B cell (primary cell): ENCODE data around the gene NBEAL2. TPM values are rescaled to one million over a fixed set of nuclear protein-coding genes. Genes with fewer than 3 reads are reported as not detected.

Experiments
- ATAC-seq: fragments of 200-7000 bp; cut with Tn5 transposase; one replicate; pipeline ENCODE4 v1.10.0; 2021; ENCODE audit warnings: low read depth, mild to moderate bottlenecking, moderate number of reproducible peaks, moderate library complexity
- CTCF ChIA-PET: fragments of 350-600 bp; sonication (Branson Sonifier 250); formaldehyde crosslinking; loops from one replicate; lab custom pipeline; 2021; ENCODE audit warnings: antibody characterized with exemption, inconsistent platforms; lab: Charles Lee
- POLR2A ChIA-PET: fragments of 350-600 bp; sonication (Branson Sonifier 250); formaldehyde crosslinking; loops from one replicate; lab custom pipeline; 2021; ENCODE audit warnings: antibody characterized with exemption; lab: Charles Lee
- DNase-seq: peaks from one replicate; pipeline ENCODE4 v3.0.0; 2013
- H2AFZ ChIP-seq: 2 replicates; pipeline ENCODE4 v1.6.1; 2012; ENCODE audit warnings: mild to moderate bottlenecking, low read depth, low read length; ENCODE audit not compliant: insufficient read depth, poor library complexity, severe bottlenecking
- H3K27ac ChIP-seq, 2 donors: 1 replicate in 1 of 2; 2 replicates in 1 of 2; pipeline ENCODE4 v1.5.1; 2012 to 2013; ENCODE audit warnings: low read length in 2 of 2, mild to moderate bottlenecking in 2 of 2, moderate library complexity in 1 of 2
- H3K27me3 ChIP-seq, 4 experiments: fragments of 200-600 bp in 1 of 4; sonication (generic) in 1 of 4; replicated peaks in 1 of 4; 1 replicate in 2 of 4; 2 replicates in 2 of 4; pipeline versions ENCODE4 v1.6.1 to v1.7.0; 2013 to 2016; ENCODE audit warnings: low read length in 3 of 4, mild to moderate bottlenecking in 2 of 4, mixed read lengths in 1 of 4, moderate library complexity in 1 of 4; ENCODE audit not compliant: insufficient read depth in 4 of 4, control insufficient read depth in 3 of 4; ENCODE audit errors: control extremely low read depth in 1 of 4
- H3K36me3 ChIP-seq, 2 experiments: replicated peaks in 1 of 2; 1 replicate in 1 of 2; 2 replicates in 1 of 2; pipeline versions ENCODE4 v1.6.1 to v1.7.1; 2013; ENCODE audit warnings: low read length in 1 of 2; ENCODE audit not compliant: insufficient read depth in 2 of 2, control insufficient read depth in 1 of 2; ENCODE audit errors: control extremely low read depth in 1 of 2, extremely low read depth in 1 of 2
- H3K4me1 ChIP-seq, 2 donors: fragments of 200-600 bp in 1 of 2; sonication (generic) in 1 of 2; 1 replicate in 1 of 2; 2 replicates in 1 of 2; pipeline versions ENCODE4 v1.5.1 to v1.6.1; 2013 to 2017; ENCODE audit warnings: low read length in 2 of 2; ENCODE audit not compliant: control insufficient read depth in 2 of 2, insufficient read depth in 2 of 2
- H3K4me2 ChIP-seq: replicated peaks from 2 replicates; pipeline ENCODE3; 2012; ENCODE audit warnings: mild to moderate bottlenecking, low read depth, low read length; ENCODE audit not compliant: poor library complexity, severe bottlenecking
- H3K4me3 ChIP-seq, 5 experiments: fragments of 200-600 bp in 1 of 5; sonication (generic) in 1 of 5; 1 replicate in 3 of 5; 2 replicates in 2 of 5; pipeline versions ENCODE4 v1.5.1 to v1.7.0; 2011 to 2016; ENCODE audit warnings: low read length in 4 of 5, mild to moderate bottlenecking in 4 of 5, low read depth in 2 of 5, control low read depth in 1 of 5, moderate library complexity in 1 of 5; ENCODE audit not compliant: insufficient read depth in 1 of 5; ENCODE audit errors: control extremely low read depth in 1 of 5, extremely low read depth in 1 of 5
- H3K79me2 ChIP-seq: fragments of 200-600 bp; sonication (generic); one replicate; pipeline ENCODE4 v1.6.0; 2016; ENCODE audit warnings: low read length; ENCODE audit not compliant: control insufficient read depth, insufficient read depth
- H3K9ac ChIP-seq: fragments of 200-600 bp; sonication (generic); 2 replicates; pipeline ENCODE4 v1.6.1; 2017; ENCODE audit warnings: mild to moderate bottlenecking, low read length, moderate library complexity
- H3K9me3 ChIP-seq, 3 donors: one replicate each; pipeline versions ENCODE4 v1.6.1 to v1.7.1; 2013; ENCODE audit warnings: low read length in 2 of 3; ENCODE audit not compliant: control insufficient read depth in 2 of 3, insufficient read depth in 1 of 3; ENCODE audit errors: control extremely low read depth in 1 of 3
- H4K20me1 ChIP-seq: 2 replicates; pipeline ENCODE4 v1.6.0; 2012; ENCODE audit warnings: mild to moderate bottlenecking, low read length; ENCODE audit not compliant: insufficient read depth, control insufficient read depth, poor library complexity, severe bottlenecking
- H3K27ac Mint-ChIP-seq: one replicate; pipeline ENCODE4 v1.8.0; 2021; ENCODE audit warnings: mixed read lengths
- H3K27me3 Mint-ChIP-seq: one replicate; pipeline ENCODE4 v1.8.0; 2021; ENCODE audit warnings: mixed read lengths
- H3K4me1 Mint-ChIP-seq: one replicate; pipeline ENCODE4 v1.8.0; 2021; ENCODE audit warnings: mixed read lengths
- H3K4me3 Mint-ChIP-seq: one replicate; pipeline ENCODE4 v1.8.0; 2021; ENCODE audit warnings: mixed read lengths
- H3K9me3 Mint-ChIP-seq: one replicate; pipeline ENCODE4 v1.8.0; 2022; ENCODE audit warnings: mixed read lengths; ENCODE audit not compliant: insufficient read depth
- EZH2 ChIP-seq: IDR thresholded peaks from 2 replicates; pipeline ENCODE4 v1.6.1; 2012; ENCODE audit warnings: borderline replicate concordance, low read depth, mild to moderate bottlenecking, moderate library complexity, low read length; ENCODE audit not compliant: insufficient read depth, poor library complexity, severe bottlenecking
- WGBS: methylation state at CpG from one replicate; pipeline ENCODE4 v1.1.5; 2013; ENCODE audit warnings: missing lambda C conversion rate; ENCODE audit not compliant: insufficient coverage; 5-methylcytosine and 5-hydroxymethylcytosine counted together
- intact Hi-C: fragments of 100-400 bp; cut with micrococcal nuclease; formaldehyde crosslinking; loops from one replicate; pipeline ENCODE4 v1.10.0; 2022
- polyA plus RNA-seq: library from polyadenylated mRNA; depleted of rRNA; stranded (reverse); fragments of >200 nt; gene quantifications from 2 replicates; pipeline ENCODE4 v1.2.3, GENCODE V29; 2012
- total RNA-seq, 2 donors: library from RNA; stranded (reverse); fragments of 120-200 nt in 1 of 2; gene quantifications; 1 replicate in 1 of 2; 2 replicates in 1 of 2; pipeline versions ENCODE4 v1.2.3 to v1.2.4, GENCODE V29; 2013 to 2022
- TF ChIP-seq, protein P1 (sequence below): fragments of 200-600 bp; IDR thresholded peaks from one replicate; pipeline ENCODE4 v1.8.0; 2022; ENCODE audit warnings: antibody characterized with exemption, mild to moderate bottlenecking

Gene NBEAL2
- total and polyA plus RNA-seq, 2 donors (not counting 1 experiment from before 2014, with no cell fraction given) = 63.8 to 155 TPM

DNA sequence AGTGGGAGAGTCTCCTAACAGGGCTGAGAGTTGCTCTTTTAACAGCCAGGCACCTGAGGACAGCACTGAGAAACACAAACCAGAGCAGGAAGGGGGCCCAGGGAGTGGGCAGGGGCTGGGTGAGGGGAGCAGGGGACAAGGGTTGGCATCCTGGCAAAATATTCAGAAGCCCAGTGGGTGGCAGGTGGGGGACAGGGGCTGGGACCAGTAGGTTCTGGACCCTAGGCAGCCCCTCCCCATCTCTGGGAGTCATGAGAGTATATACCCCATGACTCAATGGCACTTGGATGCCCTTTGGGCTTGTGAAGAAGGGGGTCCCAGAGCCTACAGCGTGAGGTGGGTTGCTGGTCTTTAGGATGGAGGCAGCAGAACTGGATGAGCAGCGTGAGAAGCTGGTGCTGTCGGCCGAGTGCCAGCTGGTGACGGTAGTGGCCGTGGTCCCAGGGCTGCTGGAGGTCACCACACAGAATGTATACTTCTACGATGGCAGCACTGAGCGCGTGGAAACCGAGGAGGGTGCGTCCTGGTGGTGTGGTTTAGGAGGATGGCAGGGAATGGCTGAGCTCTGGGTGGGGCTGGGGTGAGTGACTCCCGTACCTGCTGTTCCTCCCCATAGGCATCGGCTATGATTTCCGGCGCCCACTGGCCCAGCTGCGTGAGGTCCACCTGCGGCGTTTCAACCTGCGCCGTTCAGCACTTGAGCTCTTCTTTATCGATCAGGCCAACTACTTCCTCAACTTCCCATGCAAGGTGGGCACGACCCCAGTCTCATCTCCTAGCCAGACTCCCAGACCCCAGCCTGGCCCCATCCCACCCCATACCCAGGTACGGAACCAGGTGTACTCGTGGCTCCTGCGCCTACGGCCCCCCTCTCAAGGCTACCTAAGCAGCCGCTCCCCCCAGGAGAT lies 24.2 kb downstream of the NBEAL2 start:
- H3K9me3 Mint-ChIP-seq = no peaks in the 10 kb centered on the region
- intact Hi-C loops = no loop called here
- no peaks in the 10 kb centered on the region for H4K20me1 ChIP-seq
- peaks cover 4 to 9% of the 10 kb centered on the region in 2 donors for H3K4me1 ChIP-seq
- H2AFZ ChIP-seq = no peak overlapping the region
- no peak overlapping the region for H3K4me3 ChIP-seq
- no peak for ATAC-seq
- H3K4me1 Mint-ChIP-seq = peaks cover 3% of the 10 kb centered on the region
- no peak overlapping the region for H3K9ac ChIP-seq
- ChIA-PET POLR2A (no interaction called here), CTCF (interaction anchor here (1.2 kb wide), 2 partner anchors 9 to 81 kb away, joined by 3 to 6 read pairs; no protein-coding TSS in a partner anchor)
- H3K27ac Mint-ChIP-seq = no peak overlapping the region
- no peak overlapping the region for H3K27ac ChIP-seq
- peaks cover 10% of the 10 kb centered on the region for H3K79me2 ChIP-seq
- no peak overlapping the region for H3K4me3 Mint-ChIP-seq
- TF ChIP-seq, protein P1, sequence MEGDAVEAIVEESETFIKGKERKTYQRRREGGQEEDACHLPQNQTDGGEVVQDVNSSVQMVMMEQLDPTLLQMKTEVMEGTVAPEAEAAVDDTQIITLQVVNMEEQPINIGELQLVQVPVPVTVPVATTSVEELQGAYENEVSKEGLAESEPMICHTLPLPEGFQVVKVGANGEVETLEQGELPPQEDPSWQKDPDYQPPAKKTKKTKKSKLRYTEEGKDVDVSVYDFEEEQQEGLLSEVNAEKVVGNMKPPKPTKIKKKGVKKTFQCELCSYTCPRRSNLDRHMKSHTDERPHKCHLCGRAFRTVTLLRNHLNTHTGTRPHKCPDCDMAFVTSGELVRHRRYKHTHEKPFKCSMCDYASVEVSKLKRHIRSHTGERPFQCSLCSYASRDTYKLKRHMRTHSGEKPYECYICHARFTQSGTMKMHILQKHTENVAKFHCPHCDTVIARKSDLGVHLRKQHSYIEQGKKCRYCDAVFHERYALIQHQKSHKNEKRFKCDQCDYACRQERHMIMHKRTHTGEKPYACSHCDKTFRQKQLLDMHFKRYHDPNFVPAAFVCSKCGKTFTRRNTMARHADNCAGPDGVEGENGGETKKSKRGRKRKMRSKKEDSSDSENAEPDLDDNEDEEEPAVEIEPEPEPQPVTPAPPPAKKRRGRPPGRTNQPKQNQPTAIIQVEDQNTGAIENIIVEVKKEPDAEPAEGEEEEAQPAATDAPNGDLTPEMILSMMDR = no peak
- no peak for TF ChIP-seq EZH2
- no peak for DNase-seq
- H3K36me3 ChIP-seq = peaks cover 0 to 74% of the 10 kb centered on the region in 2 experiments
- H3K4me2 ChIP-seq = no peak overlapping the region
- H3K27me3 ChIP-seq = no peaks in the 10 kb centered on the region
- H3K27me3 Mint-ChIP-seq = no peaks in the 10 kb centered on the region
- no peaks in the 10 kb centered on the region for H3K9me3 ChIP-seq
- WGBS = 97% methylated on average over 23 of the region's 27 CpGs
